Measurements from ENCODE around the gene TBRG1. TPM values are rescaled to one million over a fixed set of nuclear protein-coding genes. Genes with fewer than 3 reads are reported as not detected.

The TBRG1 gene
- total and polyA plus RNA-seq, 2 of the 8 experiments (the other 6 are each of a cell fraction or from before 2014, with no cell fraction given) = 16.3 to 26.7 TPM

DNA sequence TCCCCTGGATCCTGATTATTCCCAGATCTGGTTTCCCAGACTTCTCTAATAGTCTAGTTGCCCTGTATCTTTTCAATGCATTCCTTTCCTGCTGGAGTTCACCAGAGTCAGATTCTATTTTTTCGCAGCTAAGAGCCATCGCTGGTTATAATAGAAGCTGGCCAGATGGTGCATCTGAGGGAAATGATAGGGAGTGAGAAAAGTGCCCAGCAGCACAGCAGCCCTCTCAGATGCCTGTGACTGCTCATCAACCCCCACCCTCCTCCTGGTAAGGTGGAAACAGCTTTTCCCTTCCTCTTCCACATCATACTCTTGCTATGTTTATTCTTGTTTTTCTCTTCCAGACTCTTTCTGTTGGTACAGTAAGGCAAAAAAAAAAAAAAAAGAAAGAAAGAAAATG is 40.1 kb upstream of the TBRG1 start:
- Histone ChIP-seq H4K8ac (ENCODE audit: extremely low read depth, insufficient read depth, low read length) (no peak overlapping the region), H3K4me3 (ENCODE audit: extremely low read depth in 1 of 4, insufficient read depth in 2 of 4, low read depth in 3 of 4, low read length in 4 of 4) (no peak overlapping the region), H2BK12ac (ENCODE audit: low read depth, low read length) (no peak overlapping the region), H3K18ac (ENCODE audit: extremely low read depth, low read length) (no peak overlapping the region), H3K9me3 (ENCODE audit: insufficient read depth in 2 of 2, low read depth in 1 of 2, low read length in 1 of 2) (no peaks in the 10 kb centered on the region), H3K27ac (ENCODE audit: low read depth, low read length) (no peak overlapping the region), H2BK20ac (ENCODE audit: low read length) (no peak overlapping the region), H2AK5ac (ENCODE audit: low read depth, low read length) (no peak overlapping the region), H3K23ac (ENCODE audit: insufficient read length) (no peak overlapping the region), H3K79me1 (ENCODE audit: low read depth, low read length) (no peaks in the 10 kb centered on the region), H3K79me2 (ENCODE audit: control insufficient read depth in 1 of 2, insufficient read depth in 2 of 2, low read length in 2 of 2) (no peaks in the 10 kb centered on the region), H4K20me1 (replicated peaks in 1 of 2; ENCODE audit: control insufficient read depth in 1 of 2, insufficient read depth in 2 of 2, low read length in 2 of 2) (no peaks in the 10 kb centered on the region), H2BK15ac (ENCODE audit: low read length) (no peak overlapping the region), H3K36me3 (ENCODE audit: control insufficient read depth in 2 of 4, insufficient read depth in 4 of 4, low read length in 3 of 4) (no peaks in the 10 kb centered on the region), H3K14ac (ENCODE audit: insufficient read length) (no peak overlapping the region), H3K4ac (replicated peaks; ENCODE audit: insufficient read length, low read depth, low read length) (no peak overlapping the region), H2AFZ (ENCODE audit: low read length) (peak overlapping the region; percentile 40; the same call in 1 of the 2 replicates), H3K4me2 (ENCODE audit: insufficient read depth in 1 of 2, low read depth in 2 of 2, low read length in 2 of 2) (no peak overlapping the region), H3K27me3 (replicated peaks in 1 of 4; ENCODE audit: control insufficient read depth in 3 of 4, extremely low read depth in 1 of 4, insufficient read depth in 3 of 4, low read length in 3 of 4) (no peaks in the 10 kb centered on the region), H3K56ac (replicated peaks; ENCODE audit: insufficient read length, low read depth, low read length) (no peak overlapping the region), H3K9ac (replicated peaks in 1 of 4; ENCODE audit: extremely low read depth in 1 of 4, low read depth in 3 of 4, low read length in 3 of 4) (no peak overlapping the region), H4K91ac (replicated peaks; ENCODE audit: insufficient read length, low read length) (no peak overlapping the region), H4K5ac (ENCODE audit: insufficient read length, low read depth, low read length) (no peak overlapping the region), H3K23me2 (ENCODE audit: low read depth, low read length) (no peaks in the 10 kb centered on the region), H2BK120ac (replicated peaks; ENCODE audit: low read depth, low read length) (no peak overlapping the region), H3K4me1 (replicated peaks in 1 of 4; ENCODE audit: control insufficient read depth in 3 of 4, insufficient read depth in 4 of 4, low read length in 3 of 4) (peaks cover 0 to 3% (median 0%) of the 10 kb centered on the region in 4 experiments; a peak in 1 of 7 replicates), H2BK5ac (ENCODE audit: low read depth, low read length) (no peak overlapping the region)
- POLR2A ChIA-PET (ENCODE audit: partially characterized antibody) = no interaction called here
- WGBS, 2 experiments (ENCODE audit: extremely low coverage in 1 of 2, insufficient coverage in 1 of 2, insufficient read length in 1 of 2, insufficient replicate concordance in 2 of 2, low coverage in 1 of 2, low lambda C conversion rate in 2 of 2, missing lambda C conversion rate in 1 of 2) = 88% methylated on average over 2 of the region's 2 CpGs; no CpG with 5 or more reads in 1 of the 2 experiments
- DNase-seq (ENCODE audit: low read depth in 1 of 2, low spot score in 2 of 2) = no peak
- FAIRE-seq = no peak
- TF ChIP-seq POLR2AphosphoS5 (IDR thresholded peaks at IDR 0.05; ENCODE audit: low read depth, low read length) = no peak
- no peak for TF ChIP-seq BACH1 (IDR thresholded peaks at IDR 0.05; ENCODE audit: low read length)
- no peak for TF ChIP-seq BRCA1 (IDR thresholded peaks at IDR 0.05; ENCODE audit: low read depth, low read length)
- no peak for TF ChIP-seq KDM4A (IDR thresholded peaks at IDR 0.05; ENCODE audit: low read depth, low read length, severe bottlenecking)
- no peak for TF ChIP-seq BCL11A (IDR thresholded peaks at IDR 0.05; ENCODE audit: low read depth in 2 of 2, low read length in 2 of 2)
- TF ChIP-seq SIX5 (IDR thresholded peaks at IDR 0.05; ENCODE audit: low read depth, low read length) = no peak
- no peak for TF ChIP-seq GABPA (IDR thresholded peaks at IDR 0.05; ENCODE audit: borderline replicate concordance, insufficient read depth, low read length)
- no peak for TF ChIP-seq CTBP2 (IDR thresholded peaks at IDR 0.05; ENCODE audit: borderline replicate concordance, insufficient read depth, insufficient read length, low read length)
- no peak for TF ChIP-seq FOSL1 (IDR thresholded peaks at IDR 0.05; ENCODE audit: insufficient read depth, low read depth, low read length)
- TF ChIP-seq RNF2 (IDR thresholded peaks at IDR 0.05; ENCODE audit: borderline replicate concordance, low read depth, low read length, missing control alignments, poor library complexity, severe bottlenecking) = no peak
- no peak for TF ChIP-seq CREB1 (IDR thresholded peaks at IDR 0.05)
- TF ChIP-seq PHF8 (conservative IDR thresholded peaks at IDR 0.05; ENCODE audit: low read depth, low read length) = no peak
- no peak for TF ChIP-seq SP2 (IDR thresholded peaks at IDR 0.05; ENCODE audit: low read length)
- no peak for TF ChIP-seq EP300 (IDR thresholded peaks at IDR 0.05; ENCODE audit: borderline replicate concordance in 1 of 2, low read depth in 2 of 2, low read length in 2 of 2)
- no peak for TF ChIP-seq GTF2F1 (IDR thresholded peaks at IDR 0.05; ENCODE audit: borderline replicate concordance, low read depth, low read length)
- CTCF ChIA-PET (ENCODE audit: partially characterized antibody) = interaction anchor here (0.6 to 5.3 kb wide), 3 partner anchors 11 to 167 kb away, joined by 3 to 59 read pairs (median 9); no protein-coding TSS in a partner anchor

All from H1 (cell line).